ENCODE measurements around the gene CHD6.

DNA sequence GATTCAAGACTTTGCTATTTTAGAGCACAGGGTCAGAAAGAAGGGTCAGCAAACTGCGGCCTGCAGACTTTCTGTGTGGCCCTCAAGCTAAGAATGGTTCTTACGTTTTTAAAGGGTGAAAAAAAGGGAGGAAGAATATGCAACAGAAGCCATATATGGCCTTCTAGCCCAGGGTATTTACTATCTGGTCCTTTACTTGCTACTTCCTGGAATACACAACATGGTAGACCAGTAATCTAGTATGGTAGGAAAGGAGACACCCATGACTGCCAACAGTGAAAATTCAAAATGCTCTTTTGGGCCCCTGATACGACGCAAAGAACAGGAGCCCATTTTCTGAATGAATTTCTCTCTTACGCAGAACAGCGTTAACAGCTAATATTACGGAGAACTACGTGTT, 191.2 kb downstream of the CHD6 start:
- TF ChIP-seq, protein P1, sequence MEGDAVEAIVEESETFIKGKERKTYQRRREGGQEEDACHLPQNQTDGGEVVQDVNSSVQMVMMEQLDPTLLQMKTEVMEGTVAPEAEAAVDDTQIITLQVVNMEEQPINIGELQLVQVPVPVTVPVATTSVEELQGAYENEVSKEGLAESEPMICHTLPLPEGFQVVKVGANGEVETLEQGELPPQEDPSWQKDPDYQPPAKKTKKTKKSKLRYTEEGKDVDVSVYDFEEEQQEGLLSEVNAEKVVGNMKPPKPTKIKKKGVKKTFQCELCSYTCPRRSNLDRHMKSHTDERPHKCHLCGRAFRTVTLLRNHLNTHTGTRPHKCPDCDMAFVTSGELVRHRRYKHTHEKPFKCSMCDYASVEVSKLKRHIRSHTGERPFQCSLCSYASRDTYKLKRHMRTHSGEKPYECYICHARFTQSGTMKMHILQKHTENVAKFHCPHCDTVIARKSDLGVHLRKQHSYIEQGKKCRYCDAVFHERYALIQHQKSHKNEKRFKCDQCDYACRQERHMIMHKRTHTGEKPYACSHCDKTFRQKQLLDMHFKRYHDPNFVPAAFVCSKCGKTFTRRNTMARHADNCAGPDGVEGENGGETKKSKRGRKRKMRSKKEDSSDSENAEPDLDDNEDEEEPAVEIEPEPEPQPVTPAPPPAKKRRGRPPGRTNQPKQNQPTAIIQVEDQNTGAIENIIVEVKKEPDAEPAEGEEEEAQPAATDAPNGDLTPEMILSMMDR (IDR thresholded peaks at IDR 0.05): no peak
- TF ChIP-seq POLR2A (IDR thresholded peaks at IDR 0.05): no peak
- no peak for TF ChIP-seq POLR2AphosphoS5 (IDR thresholded peaks at IDR 0.05)
- TF ChIP-seq EP300 (IDR thresholded peaks at IDR 0.05): no peak

Measured in sigmoid colon (tissue), 4 donors.